Thyroid gland (tissue), 4 donors: ENCODE measurements around the gene SHISAL1. TPM values are rescaled to one million over a fixed set of nuclear protein-coding genes. Genes with fewer than 3 reads are reported as not detected.

Experiments
- DNase-seq, 2 donors: peaks; one replicate each; pipeline ENCODE4 v3.0.0-alpha.2; 2019
- H3K27ac ChIP-seq, 3 donors: fragments of 200-600 bp; sonication (generic); 1 replicate in 2 of 3; 2 replicates in 1 of 3; pipeline ENCODE4 v1.5.1; 2016 to 2019; ENCODE audit warnings: mild to moderate bottlenecking in 1 of 3, moderate library complexity in 1 of 3
- H3K27me3 ChIP-seq: fragments of 200-600 bp; sonication (generic); one replicate; pipeline ENCODE4 v1.5.1; 2019
- H3K36me3 ChIP-seq, 2 donors: fragments of 200-600 bp; sonication (generic); one replicate each; pipeline ENCODE4 v1.5.1; 2016 to 2019
- H3K4me1 ChIP-seq, 2 donors: fragments of 200-600 bp; sonication (generic); one replicate each; pipeline ENCODE4 v1.5.1; 2017 to 2019
- H3K4me3 ChIP-seq, 3 donors: fragments of 200-600 bp; sonication (generic); replicated peaks in 1 of 3; 1 replicate in 2 of 3; 2 replicates in 1 of 3; pipeline ENCODE4 v1.5.1; 2016; ENCODE audit warnings: mild to moderate bottlenecking in 1 of 3
- H3K9me3 ChIP-seq: fragments of 200-600 bp; sonication (generic); one replicate; pipeline ENCODE4 v1.5.1; 2017
- CTCF ChIP-seq, 6 experiments: fragments of 200-600 bp in 3 of 6; fragments of 450-650 bp in 3 of 6; sonication (generic) in 3 of 6; IDR thresholded peaks; one replicate each; pipeline ENCODE4 v1.5.1; 2016 to 2019; ENCODE audit warnings: antibody characterized with exemption in 6 of 6, mild to moderate bottlenecking in 2 of 6, inconsistent platforms in 1 of 6, moderate library complexity in 1 of 6
- POLR2A ChIP-seq, 2 donors: fragments of 450-650 bp; IDR thresholded peaks; one replicate each; pipeline ENCODE4 v1.6.1; 2017; ENCODE audit warnings: antibody characterized with exemption in 2 of 2, mild to moderate bottlenecking in 2 of 2, moderate library complexity in 1 of 2
- WGBS, 2 donors: methylation state at CpG; one replicate each; pipeline ENCODE4 v1.1.5; 2017; 5-methylcytosine and 5-hydroxymethylcytosine counted together
- intact Hi-C: fragments of 100-400 bp; cut with DNase I; formaldehyde crosslinking; loops from one replicate; pipeline ENCODE4 v1.15.1; 2023
- total RNA-seq, 4 donors: library from RNA; depleted of rRNA; stranded (reverse); fragments of >200 nt; gene quantifications; one replicate each; pipeline ENCODE4 v1.2.3, GENCODE V29; 2016

The SHISAL1 gene
- total RNA-seq, 4 donors from 2014 or later = 0.22 to 1.9 (median 1.0) TPM

DNA sequence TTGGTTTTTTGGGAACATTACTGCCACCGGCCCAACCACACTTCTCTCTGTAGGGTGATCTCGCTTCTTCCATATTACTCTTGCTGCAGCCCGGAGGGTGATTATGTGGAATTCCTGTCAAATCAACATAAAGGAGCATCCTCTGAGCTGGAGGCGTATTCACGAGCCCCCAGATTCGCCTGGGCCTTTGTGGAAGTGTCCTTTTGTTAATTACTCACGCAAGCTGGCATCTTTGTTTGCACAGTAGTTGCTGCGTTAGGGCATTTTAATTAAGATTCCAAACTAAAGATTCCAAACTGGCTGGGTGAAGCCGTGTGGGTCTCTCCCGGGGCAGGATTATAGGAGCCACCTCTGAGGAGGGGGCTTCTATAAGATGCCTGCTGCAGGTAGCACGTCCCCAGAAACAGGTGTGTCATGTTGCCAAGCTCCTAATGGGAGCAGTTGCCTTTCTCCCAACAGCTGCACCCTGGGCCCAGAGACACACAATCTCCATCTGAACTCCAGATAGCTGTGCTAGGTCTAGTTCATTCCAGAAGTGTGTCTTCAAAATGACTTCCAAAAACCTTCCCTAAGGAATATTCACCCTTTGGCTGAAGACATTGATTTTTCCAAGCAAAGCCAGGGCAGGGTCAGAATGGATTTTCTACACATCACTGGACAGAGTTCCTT, 40.9 kb downstream of the SHISAL1 start:
- WGBS, 2 donors = 92 to 93% methylated on average over 11 of the region's 11 CpGs
- Histone ChIP-seq H3K27me3 (no peaks in the 10 kb centered on the region), H3K27ac (no peak overlapping the region), H3K9me3 (no peaks in the 10 kb centered on the region), H3K4me1 (peaks cover 0 to 3% of the 10 kb centered on the region in 2 donors), H3K4me3 (no peak overlapping the region), H3K36me3 (no peaks in the 10 kb centered on the region)
- TF ChIP-seq CTCF (IDR thresholded peaks at IDR 0.05) = no peak
- no peak for TF ChIP-seq POLR2A (IDR thresholded peaks at IDR 0.05)
- DNase-seq = no peak
- intact Hi-C loops = no loop called here

DNA sequence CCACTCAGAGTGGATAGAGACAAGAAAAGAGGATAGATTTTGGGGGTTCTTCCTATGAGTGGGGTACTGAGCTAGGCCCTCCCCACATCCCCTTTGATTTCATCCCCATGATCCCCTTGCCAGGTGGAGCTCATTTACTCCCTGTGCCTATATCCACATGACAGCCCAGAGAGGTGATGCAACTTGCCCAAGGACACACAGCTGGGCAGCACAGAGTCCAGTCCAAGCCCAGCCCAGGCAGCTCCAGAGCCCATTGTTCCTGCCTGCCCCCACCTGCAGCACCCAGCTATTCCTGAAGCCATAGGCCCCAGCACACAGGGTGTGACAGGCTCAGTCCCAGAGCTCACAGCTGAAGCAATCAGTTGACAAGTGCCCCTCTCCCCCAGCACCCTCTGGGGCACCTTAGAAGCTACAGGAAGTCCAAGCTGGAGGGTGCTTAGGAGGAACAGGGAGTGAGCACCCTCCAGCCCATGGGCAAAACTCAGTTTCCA, 41.7 kb downstream of the SHISAL1 start:
- intact Hi-C loops = no loop called here

GRCh38 chr22:44270556-44270880, 42.2 kb downstream of the SHISAL1 start:
- no peak for TF ChIP-seq POLR2A (IDR thresholded peaks at IDR 0.05)
- TF ChIP-seq CTCF (IDR thresholded peaks at IDR 0.05) = no peak
- 86 to 91% methylated on average over 8 to 9 of the region's 9 CpGs for WGBS, 2 donors
- Histone ChIP-seq H3K27me3 (no peaks in the 10 kb centered on the region), H3K9me3 (no peaks in the 10 kb centered on the region), H3K36me3 (no peaks in the 10 kb centered on the region), H3K27ac (no peak overlapping the region), H3K4me3 (no peak overlapping the region), H3K4me1 (peaks cover 0 to 3% of the 10 kb centered on the region in 2 donors)
- intact Hi-C loops = no loop called here
- no peak for DNase-seq

More for the DNA sequence above, 41.7 kb downstream of the SHISAL1 start:
- Histone ChIP-seq H3K4me1 (peaks cover 0 to 3% of the 10 kb centered on the region in 2 donors), H3K27me3 (no peaks in the 10 kb centered on the region), H3K4me3 (no peak overlapping the region), H3K27ac (no peak overlapping the region), H3K9me3 (no peaks in the 10 kb centered on the region), H3K36me3 (no peaks in the 10 kb centered on the region)
- DNase-seq = no peak
- TF ChIP-seq POLR2A (IDR thresholded peaks at IDR 0.05) = no peak
- TF ChIP-seq CTCF (IDR thresholded peaks at IDR 0.05) = no peak

- 83 to 85% methylated on average over 17 of the region's 17 CpGs for WGBS, 2 donors
- Histone ChIP-seq H3K36me3 (no peaks in the 10 kb centered on the region), H3K4me1 (peaks cover 0 to 3% of the 10 kb centered on the region in 2 donors), H3K27ac (no peak overlapping the region), H3K4me3 (no peak overlapping the region), H3K9me3 (no peaks in the 10 kb centered on the region), H3K27me3 (no peaks in the 10 kb centered on the region)
- intact Hi-C loops = no loop called here
- DNase-seq = no peak
- TF ChIP-seq POLR2A (IDR thresholded peaks at IDR 0.05) = no peak
- no peak for TF ChIP-seq CTCF (IDR thresholded peaks at IDR 0.05)
These were observed 42.8 kb downstream of the SHISAL1 start for GRCh38 chr22:44269757-44270555.

DNA sequence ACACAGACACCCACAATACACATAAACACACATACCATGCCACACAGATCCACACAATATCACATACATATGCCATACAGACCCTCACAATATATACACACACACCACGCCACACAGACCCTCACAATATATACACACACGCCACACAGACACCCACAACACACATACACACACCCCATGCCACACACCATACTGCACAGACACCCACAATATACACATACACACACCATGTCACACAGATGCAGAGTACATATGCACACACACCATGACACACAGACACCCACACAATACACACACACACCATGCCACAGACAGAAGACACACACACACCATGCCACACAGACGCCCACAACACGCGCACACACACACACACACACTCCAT, 43.6 kb downstream of the SHISAL1 start:
- intact Hi-C loops = no loop called here
- peaks cover 0 to 3% of the 10 kb centered on the region in 2 donors for H3K4me1 ChIP-seq
- H3K4me3 ChIP-seq = no peak overlapping the region
- no peaks in the 10 kb centered on the region for H3K36me3 ChIP-seq
- no peak overlapping the region for H3K27ac ChIP-seq
- WGBS, 2 donors = 73 to 82% methylated on average over 4 to 5 of the region's 5 CpGs
- H3K9me3 ChIP-seq = no peaks in the 10 kb centered on the region
- no peaks in the 10 kb centered on the region for H3K27me3 ChIP-seq
- no peak for DNase-seq
- TF ChIP-seq CTCF (IDR thresholded peaks at IDR 0.05) (no peak), POLR2A (IDR thresholded peaks at IDR 0.05) (no peak)
